Endothelial cell (in vitro differentiated cells): ENCODE data around the gene IQUB. TPM values are rescaled to one million over a fixed set of nuclear protein-coding genes. Genes with fewer than 3 reads are reported as not detected.

Experiments used
- DNase-seq: peaks from one replicate; pipeline ENCODE4 v3.0.0; 2021; ENCODE audit warnings: low spot score
- H3K27ac Mint-ChIP-seq: one replicate; pipeline ENCODE4 v1.8.0; 2021; ENCODE audit warnings: mixed read lengths, inconsistent platforms; ENCODE audit not compliant: unreplicated experiment
- H3K27me3 Mint-ChIP-seq: one replicate; pipeline ENCODE4 v1.8.0; 2021; ENCODE audit warnings: mild to moderate bottlenecking, moderate library complexity, mixed read lengths, inconsistent platforms; ENCODE audit not compliant: unreplicated experiment
- H3K36me3 Mint-ChIP-seq: one replicate; pipeline ENCODE4 v1.8.0; 2021; ENCODE audit warnings: mild to moderate bottlenecking, low read depth, mixed read lengths, inconsistent platforms; ENCODE audit not compliant: unreplicated experiment
- H3K4me1 Mint-ChIP-seq: one replicate; pipeline ENCODE4 v1.8.0; 2021; ENCODE audit warnings: mild to moderate bottlenecking, mixed read lengths, inconsistent platforms; ENCODE audit not compliant: unreplicated experiment
- H3K4me3 Mint-ChIP-seq: one replicate; pipeline ENCODE4 v1.8.0; 2021; ENCODE audit warnings: mild to moderate bottlenecking, mixed read lengths, inconsistent platforms; ENCODE audit not compliant: unreplicated experiment
- H3K9me3 Mint-ChIP-seq: one replicate; pipeline ENCODE4 v1.8.0; 2021; ENCODE audit warnings: mixed read lengths, inconsistent platforms; ENCODE audit not compliant: unreplicated experiment
- CTCF ChIP-seq: fragments of 200-600 bp; sonication (generic); IDR thresholded peaks from one replicate; pipeline ENCODE4 v1.5.0; 2021; ENCODE audit warnings: antibody characterized with exemption; ENCODE audit not compliant: unreplicated experiment
- total RNA-seq: library from RNA; stranded (reverse); fragmentation: NEBNext Ultra II Directional; extraction: Animal tissue kit (Norgen Biotek cat#: 25700); gene quantifications from one replicate; pipeline ENCODE4 v1.2.1, GENCODE V29; 2021; ENCODE audit not compliant: unreplicated experiment

Gene IQUB
- total RNA-seq, 1 donor from 2014 or later: 0.49 TPM

GRCh38 chr7:123440101-123440548 is 94.3 kb downstream of the IQUB start:
- Mint-ChIP-seq H3K27me3 (peaks cover 3% of the 10 kb centered on the region), H3K4me3 (no peak overlapping the region), H3K36me3 (no peaks in the 10 kb centered on the region), H3K4me1 (no peaks in the 10 kb centered on the region), H3K27ac (no peak overlapping the region), H3K9me3 (no peaks in the 10 kb centered on the region)
- TF ChIP-seq CTCF: no peak
- no peak for DNase-seq

- Mint-ChIP-seq H3K4me1 (no peaks in the 10 kb centered on the region), H3K27ac (no peak overlapping the region), H3K4me3 (no peak overlapping the region), H3K36me3 (no peaks in the 10 kb centered on the region), H3K9me3 (no peaks in the 10 kb centered on the region), H3K27me3 (peaks cover 3% of the 10 kb centered on the region)
- no peak for DNase-seq
- no peak for TF ChIP-seq CTCF
Measured at GRCh38 chr7:123439191-123439590, 95.2 kb downstream of the IQUB start.

GRCh38 chr7:123437447-123437995 is 96.9 kb downstream of the IQUB start:
- no peak for DNase-seq
- Mint-ChIP-seq H3K27me3 (peaks cover 3% of the 10 kb centered on the region), H3K4me3 (no peak overlapping the region), H3K36me3 (no peaks in the 10 kb centered on the region), H3K4me1 (peaks cover 4% of the 10 kb centered on the region), H3K27ac (no peak overlapping the region), H3K9me3 (no peaks in the 10 kb centered on the region)
- TF ChIP-seq CTCF: no peak

- H3K27ac Mint-ChIP-seq: no peak overlapping the region
- no peaks in the 10 kb centered on the region for H3K9me3 Mint-ChIP-seq
- no peaks in the 10 kb centered on the region for H3K36me3 Mint-ChIP-seq
- H3K4me3 Mint-ChIP-seq: no peak overlapping the region
- no peak for DNase-seq
- peaks cover 4% of the 10 kb centered on the region for H3K4me1 Mint-ChIP-seq
- TF ChIP-seq CTCF: no peak
- peaks cover 1% of the 10 kb centered on the region for H3K27me3 Mint-ChIP-seq
Measured at GRCh38 chr7:123435080-123435700, 99.2 kb downstream of the IQUB start.

- Mint-ChIP-seq H3K4me1 (peaks cover 4% of the 10 kb centered on the region), H3K4me3 (no peak overlapping the region), H3K27me3 (no peaks in the 10 kb centered on the region), H3K27ac (peak overlapping the region; percentile 32), H3K9me3 (no peaks in the 10 kb centered on the region), H3K36me3 (no peaks in the 10 kb centered on the region)
- DNase-seq: no peak
- TF ChIP-seq CTCF: no peak
Measured at GRCh38 chr7:123433665-123434064, 100.7 kb downstream of the IQUB start.
